GM12872 (cell line): Measurements from ENCODE around the gene GNLY.

ENCODE experiments used
- CTCF ChIP-seq: IDR thresholded peaks from 3 replicates; pipeline ENCODE4 v1.5.1; 2011; ENCODE audit warnings: low read depth, mild to moderate bottlenecking, low read length, moderate library complexity; ENCODE audit not compliant: insufficient read depth

Gene GNLY

GRCh38 chr2:85707304-85707703 is 13.1 kb downstream of the GNLY start:
- TF ChIP-seq CTCF = peak; percentile 84

- TF ChIP-seq CTCF = no peak
Observed at GRCh38 chr2:85708641-85709040, 14.5 kb downstream of the GNLY start.

DNA sequence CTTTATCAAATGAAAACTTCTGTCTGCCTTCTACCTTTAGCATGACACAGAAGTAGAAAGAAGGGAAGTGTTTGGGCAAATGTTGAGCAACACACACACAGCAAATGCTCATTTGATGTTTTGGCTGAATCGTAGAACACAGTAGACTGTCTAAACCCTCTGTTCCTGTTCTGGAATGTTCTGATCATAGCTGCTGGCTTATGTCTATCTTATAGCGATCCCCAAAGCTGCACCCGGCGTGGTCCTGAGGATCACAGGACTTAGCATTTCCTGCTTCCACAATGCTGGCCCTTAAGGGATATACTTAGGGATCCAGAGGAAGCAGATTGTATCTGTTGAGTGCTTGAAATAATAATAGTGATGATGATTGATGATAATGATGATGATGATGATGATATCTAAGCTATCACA is 15.2 kb downstream of the GNLY start:
- TF ChIP-seq CTCF = no peak

DNA sequence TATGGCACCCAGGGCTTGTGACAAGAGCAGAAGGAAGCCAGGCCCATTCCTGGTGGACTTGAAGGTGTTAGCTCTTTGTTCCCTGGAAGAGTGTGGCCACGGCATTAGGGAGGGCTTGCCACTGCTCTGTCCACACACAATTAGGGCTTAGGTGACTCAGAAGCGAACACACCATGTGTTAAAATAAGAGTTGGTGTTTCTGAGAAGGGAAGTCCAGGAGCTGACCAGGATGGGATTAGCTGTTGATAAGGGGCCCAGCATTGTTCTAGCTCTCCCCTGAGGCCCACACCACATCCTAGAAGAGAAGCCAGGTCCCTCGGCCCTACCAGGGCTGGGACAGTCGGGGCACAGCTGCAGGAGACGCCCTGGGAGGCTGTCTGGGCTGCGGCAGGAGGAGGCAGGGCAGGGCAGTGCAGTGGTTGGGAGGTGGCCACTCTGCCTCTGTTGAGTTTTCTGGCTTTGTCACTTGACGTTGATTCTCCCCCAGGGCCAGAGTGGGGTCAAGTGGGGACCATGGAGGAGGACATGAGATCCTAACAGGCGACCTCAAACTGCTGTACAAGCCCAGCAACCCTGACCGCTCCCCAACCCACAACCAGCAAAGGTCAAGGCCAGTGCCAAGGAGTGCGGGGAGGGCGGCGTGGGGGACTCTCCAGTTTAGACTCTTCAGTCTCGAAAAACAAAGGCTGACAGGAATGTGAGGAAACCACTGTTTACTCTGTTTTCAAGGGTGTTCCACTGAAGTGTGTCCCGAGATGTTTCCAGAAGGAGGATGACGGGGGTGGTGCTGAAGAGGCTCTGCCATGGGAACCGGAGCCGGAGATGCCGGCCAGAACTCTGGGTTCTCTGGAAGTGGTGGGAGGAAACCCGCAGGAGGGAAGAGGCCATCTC is 16.8 kb downstream of the GNLY start:
- TF ChIP-seq CTCF = no peak

GRCh38 chr2:85711578-85712060 is 17.5 kb downstream of the GNLY start:
- TF ChIP-seq CTCF = no peak

DNA sequence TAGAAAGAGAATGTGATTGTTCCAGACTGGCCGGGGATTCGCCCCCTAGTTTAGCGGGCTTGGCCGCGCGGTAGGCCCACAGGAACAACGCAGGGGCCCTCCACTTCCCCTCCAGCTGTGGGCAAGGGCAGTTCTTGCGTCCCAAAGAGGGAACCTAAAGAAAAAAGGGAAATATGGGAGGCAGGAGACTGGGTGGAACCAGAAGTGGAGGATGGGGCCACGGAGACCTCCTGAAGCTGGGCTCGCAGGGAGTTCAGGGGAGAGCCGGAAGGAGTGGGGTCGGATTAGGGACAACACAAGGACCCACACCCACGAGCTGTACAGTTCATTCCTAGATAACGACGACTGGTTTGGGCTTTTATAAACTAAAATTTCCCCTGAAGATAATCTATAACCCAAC is 18.2 kb downstream of the GNLY start:
- no peak for TF ChIP-seq CTCF

DNA sequence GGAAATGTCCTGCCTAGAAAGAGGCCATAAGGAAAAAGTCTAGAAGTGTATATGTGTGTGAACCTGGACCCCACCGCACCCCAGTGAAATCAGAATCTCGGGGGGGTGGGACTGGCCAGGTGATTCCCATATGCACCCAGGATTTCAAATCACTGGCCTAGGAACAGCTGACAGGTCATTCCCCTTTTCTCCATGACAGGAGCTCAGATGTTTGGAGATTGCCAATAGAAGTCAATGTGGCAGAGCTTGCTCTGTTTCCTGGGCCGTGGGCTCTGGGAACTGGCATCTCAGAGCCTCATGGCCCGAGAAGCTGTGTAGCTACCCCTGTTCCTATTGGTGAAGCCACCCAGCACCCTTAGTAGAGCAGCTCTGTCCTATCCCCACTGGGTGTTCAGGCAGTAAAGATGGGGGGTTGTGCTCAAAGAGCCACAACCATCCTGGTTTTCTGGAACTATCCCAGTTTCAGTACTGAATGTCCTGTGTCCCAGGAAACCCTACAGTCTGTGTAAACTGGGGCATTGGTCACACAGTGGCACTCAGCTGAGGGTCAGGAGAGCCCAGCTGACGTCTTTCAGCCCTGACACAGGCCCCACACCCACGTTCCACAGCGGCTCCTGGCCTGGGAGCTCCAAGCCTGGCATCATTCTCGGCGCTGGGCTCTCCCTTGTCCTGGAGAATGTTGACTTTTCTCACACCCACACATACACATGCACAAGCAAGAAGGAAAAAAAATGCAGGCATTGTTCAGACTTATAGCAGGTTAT is 18.9 kb downstream of the GNLY start:
- TF ChIP-seq CTCF = no peak
